Measurements from ENCODE around the gene DTHD1.

DNA sequence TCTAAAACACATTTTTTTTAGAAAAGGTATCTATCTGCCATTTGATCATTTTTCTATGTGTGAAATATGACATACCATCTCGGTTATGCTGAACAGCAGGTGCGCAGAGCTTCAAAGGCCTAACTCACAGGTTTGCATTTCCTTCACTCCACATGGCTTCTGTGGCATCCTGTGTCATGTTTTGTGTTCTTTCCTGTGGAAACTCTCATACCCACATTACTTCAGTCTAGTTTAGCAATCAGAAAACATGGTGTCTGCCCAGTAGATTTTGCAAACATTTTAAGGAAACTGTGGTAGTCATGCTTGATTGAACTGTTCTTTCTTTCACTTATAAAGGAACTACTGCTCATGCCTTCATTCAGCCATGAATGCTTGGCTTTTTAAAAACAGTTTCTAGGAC lies 25.8 kb upstream of the DTHD1 start:
- TF ChIP-seq POLR2A (IDR thresholded peaks at IDR 0.05; ENCODE audit: borderline replicate concordance, extremely low read depth, insufficient read depth, insufficient read length) = no peak
- TF ChIP-seq YY1 (IDR thresholded peaks at IDR 0.05; ENCODE audit: extremely low read depth, insufficient replicate concordance, low read depth, low read length) = no peak

Data from HCT116 (cell line).